ENCODE measurements around the gene SOWAHD. TPM values are rescaled to one million over a fixed set of nuclear protein-coding genes. Genes with fewer than 3 reads are reported as not detected.

SOWAHD gene
- total RNA-seq (10 to 100 TPM in 1 of 5 donors, not detected in 4; 33.6 TPM), polyA plus RNA-seq (1 to 10 TPM; 1.5 to 2.0 (median 1.6) TPM)
- long read RNA-seq, donor 1: 0 reads
- long read RNA-seq, donor 2, partial matches to known transcripts: 0 of 2 reads
- long read RNA-seq, donor 2, other reads (novel, unspliced or antisense): 0 of 2 reads
- long read RNA-seq, donor 3: 0 reads
- long read RNA-seq, donor 4: 0 reads
- long read RNA-seq, donor 5, partial matches to known transcripts: 0 of 2 reads
- long read RNA-seq, donor 5, other reads (novel, unspliced or antisense): 0 of 2 reads
- long read RNA-seq, donor 6, partial matches to known transcripts: 0 of 2 reads
- long read RNA-seq, donor 6, other reads (novel, unspliced or antisense): 0 of 2 reads
- long read RNA-seq, donor 7: 0 reads
- long read RNA-seq, donor 8, partial matches to known transcripts: 0 of 2 reads
- long read RNA-seq, donor 8, other reads (novel, unspliced or antisense): 0 of 2 reads
- long read RNA-seq, donor 9, partial matches to known transcripts: 0 of 3 reads
- long read RNA-seq, donor 9, other reads (novel, unspliced or antisense): 0 of 3 reads
- long read RNA-seq, donor 10, partial matches to known transcripts: 0 of 1 reads
- long read RNA-seq, donor 10, other reads (novel, unspliced or antisense): 0 of 1 reads

DNA sequence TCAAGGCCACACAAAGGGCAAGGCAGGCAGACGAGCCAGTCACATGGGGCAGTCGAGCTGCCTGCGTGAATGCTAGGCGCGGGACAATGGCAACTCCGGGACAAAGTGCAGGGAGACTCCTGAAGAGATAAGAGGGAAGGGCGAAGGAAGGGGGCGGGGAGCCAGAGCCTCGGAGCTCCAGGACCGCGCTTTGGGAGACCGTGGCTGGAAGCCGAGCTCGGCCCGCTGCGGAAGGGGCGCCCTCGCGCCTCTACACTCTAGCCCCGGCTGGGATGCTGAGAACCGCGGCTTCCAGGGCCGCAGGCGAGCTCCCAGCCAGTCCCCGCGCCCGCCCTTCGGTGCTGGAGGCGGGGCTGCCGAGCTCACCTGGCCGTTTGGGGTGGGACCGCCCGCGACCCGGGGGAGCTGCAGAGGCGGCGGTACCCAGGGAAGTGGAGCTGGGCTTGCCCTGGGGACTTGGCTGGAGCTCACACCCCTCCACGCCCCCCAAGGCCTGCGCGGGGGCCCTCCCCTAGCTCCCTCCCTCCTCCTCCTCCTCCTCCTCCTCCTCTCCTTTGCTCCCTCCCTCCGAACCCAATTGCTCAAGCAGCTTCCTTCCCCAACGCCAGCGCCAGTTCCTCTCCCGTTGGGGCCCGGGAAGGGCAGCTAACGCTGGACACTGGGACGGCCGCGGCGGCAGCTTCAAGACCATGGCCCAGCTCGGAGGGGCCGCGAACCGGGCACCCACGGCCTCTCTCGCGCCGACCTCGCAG lies at the start of gene SOWAHD:
Gene SOWAHD (plus strand): TSS at position 610 of the 752 bp plus-strand sequence. CDS start 80 bp downstream, at position 690.
- no peak for TF ChIP-seq POLR2AphosphoS5 (IDR thresholded peaks at IDR 0.05)
- TF ChIP-seq CTCF (IDR thresholded peaks at IDR 0.05): no peak
- TF ChIP-seq EP300 (IDR thresholded peaks at IDR 0.05): no peak
- no peak for TF ChIP-seq POLR2A (IDR thresholded peaks at IDR 0.05)

DNA sequence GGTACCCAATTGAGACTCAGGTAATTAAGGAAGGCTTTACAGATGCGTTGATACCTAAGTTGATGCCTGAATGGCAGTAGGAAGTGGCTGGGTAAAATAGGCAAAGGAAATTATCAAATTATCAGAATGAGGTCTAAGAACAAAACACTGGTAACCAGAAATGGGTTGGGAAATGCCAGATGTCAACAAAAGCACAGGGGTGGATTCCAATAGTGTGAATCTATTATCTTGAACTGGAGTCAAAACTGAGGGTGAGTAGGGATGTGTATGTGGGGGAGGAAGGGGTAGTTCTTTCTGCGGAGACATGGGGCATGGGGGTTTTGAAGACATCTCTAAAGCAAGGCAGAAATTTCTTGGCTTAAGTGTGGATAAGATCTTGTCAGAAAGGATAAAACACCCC lies 49.5 kb upstream of the SOWAHD start:
- H3K9me3 ChIP-seq: no peaks in the 10 kb centered on the region
- TF ChIP-seq POLR2A (IDR thresholded peaks at IDR 0.05) (no peak), EP300 (IDR thresholded peaks at IDR 0.05) (no peak), POLR2AphosphoS5 (IDR thresholded peaks at IDR 0.05) (no peak), CTCF (IDR thresholded peaks at IDR 0.05) (no peak)
- WGBS, 5 donors: 82 to 91% (median 86%) methylated on average over 1 to 2 of the region's 2 CpGs
- H3K4me3 ChIP-seq: no peak overlapping the region
- H3K27me3 ChIP-seq: no peaks in the 10 kb centered on the region
- no peaks in the 10 kb centered on the region for H3K4me1 ChIP-seq
- no peak overlapping the region for H3K27ac ChIP-seq
- DNase-seq: no peak
- intact Hi-C loops (cut with DNase I; ENCODE audit: low total_unique reads): no loop called here
- no peaks in the 10 kb centered on the region for H3K36me3 ChIP-seq

More for the DNA sequence above, at the start of gene SOWAHD:
- peak; percentile 55 to 71 for DNase-seq
- no peaks in the 10 kb centered on the region for H3K9me3 ChIP-seq
- peak within 1 kb of the TSS; percentile 47 to 63 (median 54) for H3K4me3 ChIP-seq
- H3K4me1 ChIP-seq: peaks cover 0 to 31% (median 27%) of the 10 kb centered on the region in 4 donors
- peak within 1 kb of the TSS; percentile 63 to 79 (median 72) for H3K27ac ChIP-seq
- H3K27me3 ChIP-seq: peaks cover 0 to 12% (median 0%) of the 10 kb centered on the region in 3 donors
- 0 to 46% (median 1%) methylated on average over 10 to 51 of the region's 59 CpGs for WGBS, 5 donors
- intact Hi-C loops (cut with DNase I; ENCODE audit: low total_unique reads): no loop called here
- H3K36me3 ChIP-seq: no peaks in the 10 kb centered on the region

DNA sequence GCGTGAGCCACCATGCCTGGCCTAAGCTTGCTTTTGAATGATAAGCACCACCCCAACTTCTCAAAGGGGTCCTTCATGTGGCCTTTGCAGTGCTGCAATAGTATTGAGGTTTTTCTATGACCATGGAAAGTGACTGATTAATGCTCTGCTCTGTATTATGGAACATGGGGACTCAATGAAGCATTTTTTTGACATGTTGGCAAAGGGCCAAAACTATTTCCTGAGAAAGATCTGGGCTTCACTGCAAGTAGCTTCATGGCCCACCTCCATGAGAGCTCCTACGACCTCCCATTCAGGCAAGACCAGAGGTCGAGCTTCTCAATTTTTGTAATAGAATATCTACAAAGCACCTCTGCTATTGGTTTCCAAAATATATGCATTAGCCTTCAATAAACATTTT lies 48.8 kb upstream of the SOWAHD start:
- H3K4me1 ChIP-seq: no peaks in the 10 kb centered on the region
- no peaks in the 10 kb centered on the region for H3K27me3 ChIP-seq
- intact Hi-C loops (cut with DNase I; ENCODE audit: low total_unique reads): no loop called here
- no peaks in the 10 kb centered on the region for H3K36me3 ChIP-seq
- H3K4me3 ChIP-seq: no peak overlapping the region
- TF ChIP-seq POLR2A (IDR thresholded peaks at IDR 0.05) (no peak), CTCF (IDR thresholded peaks at IDR 0.05) (no peak), EP300 (IDR thresholded peaks at IDR 0.05) (no peak), POLR2AphosphoS5 (IDR thresholded peaks at IDR 0.05) (no peak)
- H3K27ac ChIP-seq: no peak overlapping the region
- WGBS, 5 donors: 80 to 96% (median 92%) methylated on average over 2 to 3 of the region's 3 CpGs
- no peak for DNase-seq
- H3K9me3 ChIP-seq: no peaks in the 10 kb centered on the region

DNA sequence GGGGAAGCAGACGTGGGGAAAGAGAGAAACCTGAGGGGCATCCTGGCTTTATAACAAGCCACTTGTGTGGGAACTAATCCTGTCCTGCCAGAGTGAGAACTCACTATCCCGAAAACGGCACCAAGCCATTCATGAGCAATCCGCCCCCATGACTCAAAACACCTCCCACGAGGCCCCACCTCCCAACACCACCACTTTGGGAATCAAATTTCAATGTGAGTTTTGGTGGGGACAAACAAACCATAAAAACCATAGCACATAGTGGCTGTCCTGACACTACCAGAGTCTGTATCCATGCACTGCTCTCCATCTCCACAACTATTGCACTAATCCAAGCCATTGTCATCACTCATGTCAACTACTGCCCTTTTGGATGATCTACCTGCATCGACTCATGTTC lies 36.9 kb upstream of the SOWAHD start:
- Histone ChIP-seq H3K27me3 (no peaks in the 10 kb centered on the region), H3K36me3 (no peaks in the 10 kb centered on the region), H3K4me1 (no peaks in the 10 kb centered on the region), H3K27ac (no peak overlapping the region), H3K9me3 (no peaks in the 10 kb centered on the region), H3K4me3 (no peak overlapping the region)
- TF ChIP-seq POLR2AphosphoS5 (IDR thresholded peaks at IDR 0.05) (no peak), CTCF (IDR thresholded peaks at IDR 0.05) (no peak), POLR2A (IDR thresholded peaks at IDR 0.05) (no peak), EP300 (IDR thresholded peaks at IDR 0.05) (no peak)
- DNase-seq: no peak
- 67 to 78% (median 75%) methylated on average over 5 to 6 of the region's 6 CpGs for whole genome bisulfite sequencing, 5 donors
- intact Hi-C loops (cut with DNase I; ENCODE audit: low total_unique reads): no loop called here
